SKM-1 (cell line): ENCODE results near the gene OR8H1.

ENCODE experiments used
- DNase-seq: peaks from one replicate; lab custom pipeline; 2025; ENCODE audit not compliant: unreplicated experiment; lab: John Stamatoyannopoulos, UW

The OR8H1 gene, protein sequence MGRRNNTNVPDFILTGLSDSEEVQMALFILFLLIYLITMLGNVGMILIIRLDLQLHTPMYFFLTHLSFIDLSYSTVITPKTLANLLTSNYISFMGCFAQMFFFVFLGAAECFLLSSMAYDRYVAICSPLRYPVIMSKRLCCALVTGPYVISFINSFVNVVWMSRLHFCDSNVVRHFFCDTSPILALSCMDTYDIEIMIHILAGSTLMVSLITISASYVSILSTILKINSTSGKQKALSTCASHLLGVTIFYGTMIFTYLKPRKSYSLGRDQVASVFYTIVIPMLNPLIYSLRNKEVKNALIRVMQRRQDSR

DNA sequence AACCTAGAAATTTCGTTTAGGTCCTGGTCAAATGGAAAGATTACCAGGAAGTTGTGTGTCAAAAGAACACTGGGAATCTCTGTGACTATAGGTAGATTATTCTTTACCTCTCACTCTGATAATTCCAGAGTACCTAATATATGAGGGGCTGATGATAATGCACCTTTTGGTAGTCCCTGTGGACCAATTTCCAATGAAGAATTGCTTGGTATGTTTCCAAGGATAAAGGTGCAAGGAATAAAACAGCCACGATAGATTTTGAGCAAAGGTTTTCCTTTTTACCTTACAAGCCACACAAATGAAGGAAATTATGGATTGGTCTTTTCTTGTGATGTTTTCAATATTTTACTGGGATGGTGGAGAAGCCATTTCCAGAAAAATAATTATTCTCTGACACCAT lies at the start of gene OR8H1:
Gene OR8H1 (minus strand): TSS at position 101 of the 400 bp plus-strand sequence. CDS start 1,192 bp downstream, outside the sequence.
- DNase-seq = no peak

DNA sequence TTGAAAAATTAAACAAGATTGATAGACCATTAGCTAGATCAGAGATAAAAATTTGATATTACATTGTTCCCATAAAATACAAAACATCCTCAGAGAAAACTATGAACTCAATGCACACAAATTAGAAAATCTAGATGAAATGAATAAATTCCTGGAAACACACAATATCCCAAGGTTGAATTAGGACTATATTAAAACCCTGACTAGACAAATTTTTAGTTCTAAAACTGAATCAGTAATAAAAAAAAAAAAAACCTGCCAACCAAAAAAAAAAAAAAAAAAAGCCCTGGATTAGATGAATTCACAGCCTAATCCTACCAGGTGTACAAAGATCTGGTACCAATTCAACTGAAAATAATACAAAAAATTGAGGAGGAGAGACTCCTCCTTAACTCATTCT lies 48.2 kb upstream of the OR8H1 start:
- DNase-seq = no peak

DNA sequence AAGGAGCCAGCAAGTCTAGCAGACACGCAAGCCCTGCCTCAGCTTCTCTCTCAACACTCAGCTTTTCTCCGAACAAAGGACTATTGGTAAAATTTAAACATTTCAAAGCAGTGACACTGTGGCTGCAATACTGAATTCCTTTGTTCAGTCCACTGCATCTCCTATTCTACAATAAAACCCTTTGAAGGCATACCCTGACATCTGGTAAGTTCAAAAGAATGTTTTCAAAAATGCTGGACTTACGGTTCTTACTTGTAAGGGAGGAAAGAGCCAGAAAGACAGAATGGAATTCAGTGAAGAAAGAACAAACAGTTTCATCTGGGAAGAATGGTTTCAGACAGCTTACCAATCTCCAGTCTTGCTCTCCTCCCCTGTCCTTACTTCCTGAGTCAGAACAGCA lies 41.1 kb upstream of the OR8H1 start:
- DNase-seq = no peak

DNA sequence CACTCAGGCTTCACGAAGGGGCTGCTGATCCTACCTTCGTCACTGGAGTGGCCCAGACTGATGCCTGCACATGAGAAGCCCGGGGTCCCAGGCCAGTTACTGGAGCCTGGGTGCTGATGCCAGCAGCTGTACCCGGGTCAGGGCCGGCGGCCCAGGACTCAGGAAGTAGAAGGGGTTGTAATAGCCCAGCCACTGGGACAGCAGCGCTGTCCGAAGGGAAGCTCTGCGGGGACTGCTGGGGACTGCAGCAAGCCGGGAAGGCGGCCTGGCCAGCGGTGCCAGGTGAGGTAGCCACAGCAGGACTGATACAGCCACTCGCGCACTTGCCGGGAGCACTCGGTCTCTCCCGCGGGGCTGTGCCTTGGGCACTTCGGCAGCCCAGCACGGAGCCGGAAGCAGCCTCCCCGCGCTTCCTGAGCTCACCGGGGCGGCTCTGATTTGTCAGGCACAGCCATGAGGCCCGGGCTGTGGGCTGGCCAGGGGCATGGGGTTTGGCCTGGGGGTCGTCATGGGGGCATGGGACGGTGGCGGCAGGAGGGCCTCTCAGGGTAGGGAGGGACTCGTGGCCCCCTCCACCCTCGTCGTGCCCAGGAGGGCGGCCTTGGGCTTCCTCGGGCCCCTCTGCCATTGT lies 39.9 kb upstream of the OR8H1 start:
- DNase-seq = no peak

DNA sequence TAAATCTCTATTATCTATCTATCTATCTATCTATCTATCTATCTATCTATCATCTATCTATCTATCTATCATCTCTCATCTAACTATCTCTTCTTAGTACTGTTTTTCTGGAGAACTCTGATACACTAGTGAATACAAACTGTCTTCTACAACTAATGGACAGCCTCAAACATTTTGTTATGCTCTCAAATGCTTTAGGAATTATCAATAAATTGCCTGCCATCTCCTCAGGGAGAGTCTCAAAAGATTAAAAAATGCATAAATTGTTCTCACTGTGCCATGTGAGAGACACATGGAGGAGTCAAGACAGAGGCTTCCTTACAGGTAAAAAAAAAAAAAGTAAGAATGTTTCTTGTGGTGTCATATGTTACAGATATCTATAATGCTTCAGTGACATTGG lies 22.8 kb upstream of the OR8H1 start, which contains the start of gene OR8K3:
Gene OR8K3 (plus strand): TSS at position 301 of the 400 bp plus-strand sequence. CDS start 3,163 bp downstream, outside the sequence.
- no peak for DNase-seq

DNA sequence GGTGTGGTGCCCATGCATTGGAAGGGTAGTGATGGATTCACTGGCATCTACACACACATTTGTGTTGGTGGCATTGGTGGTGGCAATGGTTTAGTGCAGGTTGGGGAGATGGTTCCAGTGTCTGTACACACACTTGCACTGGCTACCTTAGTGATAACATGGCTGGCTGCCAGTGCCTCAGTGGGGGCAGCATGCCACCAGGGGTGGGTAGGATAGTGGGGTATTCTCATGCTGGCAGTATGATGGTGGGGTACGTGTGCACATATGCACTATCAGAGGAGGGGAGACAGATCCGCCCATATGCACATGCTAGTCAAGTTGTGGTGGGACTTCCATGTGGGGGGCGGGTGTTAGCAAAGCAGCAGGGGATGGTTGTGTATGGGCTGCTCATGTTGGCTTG lies 15.8 kb upstream of the OR8H1 start:
- no peak for DNase-seq

DNA sequence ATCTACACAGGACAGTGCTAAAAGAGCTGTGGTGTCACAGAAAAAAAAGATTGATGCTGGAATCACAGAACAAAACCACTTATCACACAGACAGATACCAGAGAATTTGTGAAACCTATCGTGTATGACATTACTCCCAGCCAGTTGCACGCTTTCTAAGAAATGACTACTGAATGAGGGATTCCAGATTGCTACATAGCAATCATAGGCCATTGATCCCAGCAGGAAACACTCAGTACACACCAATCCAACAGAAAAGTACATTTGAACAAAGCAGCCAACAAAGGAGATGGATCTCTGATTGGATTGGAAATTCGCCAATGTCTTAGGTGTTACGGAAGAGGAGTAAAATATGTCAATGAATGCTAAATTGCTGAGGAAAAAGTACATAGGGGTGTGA lies 4.8 kb upstream of the OR8H1 start:
- no peak for DNase-seq

DNA sequence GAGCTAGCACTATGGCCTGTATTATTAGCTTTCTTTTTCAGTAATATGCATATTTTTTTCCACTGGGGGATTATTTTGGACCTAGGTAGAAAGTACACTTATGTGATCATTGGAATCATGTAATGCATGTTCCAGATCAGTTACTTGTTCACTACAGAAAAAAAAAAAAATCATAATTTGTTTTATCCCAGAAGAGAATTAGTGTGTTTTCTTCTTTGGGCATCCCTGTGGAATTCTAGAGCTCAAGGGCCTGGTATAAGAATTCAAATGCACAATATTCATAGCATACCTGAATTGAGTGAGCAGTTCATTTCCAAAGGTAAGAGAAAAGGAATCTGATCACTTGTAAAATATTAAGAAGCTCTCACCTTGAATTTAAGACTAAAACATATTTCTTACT lies 18.2 kb downstream of the OR8H1 start, which contains the start of gene OR5T1:
Gene OR5T1 (plus strand): TSS at position 301 of the 400 bp plus-strand sequence. CDS start 1,485 bp downstream, outside the sequence.
- DNase-seq = no peak

DNA sequence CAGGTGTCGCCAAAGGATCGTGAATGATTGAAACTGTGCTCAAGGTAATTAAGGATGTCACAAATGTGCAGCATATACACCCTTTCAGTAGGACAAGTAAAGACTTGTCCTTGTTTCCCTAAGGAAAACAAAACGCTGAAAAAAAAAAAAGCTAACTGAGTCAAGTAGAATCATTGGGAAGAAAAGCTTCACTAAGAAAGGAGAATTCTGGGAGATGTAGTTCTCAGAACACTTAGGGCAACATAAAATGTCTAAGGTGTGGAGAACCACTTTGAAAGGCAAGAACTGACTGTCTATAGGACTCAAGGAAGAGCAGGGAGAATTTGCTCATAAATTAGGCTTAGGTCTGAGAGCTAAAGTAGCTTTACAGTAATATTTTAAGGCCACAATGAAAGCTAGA lies 21.0 kb downstream of the OR8H1 start:
- no peak for DNase-seq

DNA sequence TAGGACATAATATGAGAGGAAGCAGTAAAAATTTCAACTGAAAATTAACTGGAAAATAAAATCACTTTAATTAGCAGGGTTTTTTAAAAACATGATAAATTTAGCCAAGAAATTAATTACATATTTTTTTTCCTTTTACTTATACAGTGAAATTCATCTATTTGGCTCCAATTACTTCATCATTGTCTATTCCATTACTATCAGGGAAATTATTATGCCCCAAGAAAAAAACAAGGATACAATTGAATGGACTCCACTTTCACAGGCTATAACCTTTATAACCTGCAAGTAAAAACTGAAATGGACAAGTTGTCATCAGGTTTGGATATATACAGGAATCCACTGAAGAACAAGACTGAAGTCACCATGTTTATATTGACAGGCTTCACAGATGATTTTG lies 40.1 kb downstream of the OR8H1 start, which contains the start of gene OR5T3:
Gene OR5T3 (plus strand): TSS at position 301 of the 400 bp plus-strand sequence. CDS start 0 bp downstream, at position 301.
- DNase-seq = no peak
